DND-41 (cell line): ENCODE data around the gene AHRR.

Source experiments
- ATAC-seq: fragments of 200-7000 bp; cut with Tn5 transposase; 3 replicates; pipeline ENCODE4 v1.9.1; 2021; ENCODE audit warnings: low read depth; ENCODE audit not compliant: insufficient read depth
- DNase-seq: peaks from one replicate; pipeline ENCODE4 v3.0.0-alpha.2; 2020
- H2AFZ ChIP-seq: 2 replicates; pipeline ENCODE4 v1.6.0; 2012; ENCODE audit warnings: low read depth, low read length
- H3K27ac ChIP-seq: 2 replicates; pipeline ENCODE4 v1.5.1; 2012; ENCODE audit warnings: low read length, inconsistent platforms
- H3K27me3 ChIP-seq: fragments of 200-600 bp; sonication (generic); 2 replicates; pipeline ENCODE4 v1.6.0; 2012; ENCODE audit warnings: low read length, mild to moderate bottlenecking, inconsistent platforms; ENCODE audit not compliant: insufficient read depth, poor library complexity
- H3K36me3 ChIP-seq: 2 replicates; pipeline ENCODE4 v1.5.1; 2012; ENCODE audit warnings: low read length, inconsistent platforms; ENCODE audit not compliant: insufficient read depth
- H3K4me1 ChIP-seq: 2 replicates; pipeline ENCODE4 v1.5.1; 2012; ENCODE audit warnings: mild to moderate bottlenecking, low read length; ENCODE audit not compliant: insufficient read depth
- H3K4me2 ChIP-seq: 2 replicates; pipeline ENCODE4 v1.6.0; 2012; ENCODE audit warnings: mild to moderate bottlenecking, moderate library complexity, low read length, inconsistent platforms; ENCODE audit not compliant: insufficient read depth
- H3K4me3 ChIP-seq, 2 experiments: fragments of 200-600 bp in 1 of 2; shearing (Covaris generic) in 1 of 2; 2 replicates each; pipeline ENCODE4 v1.5.1; 2012 to 2016; ENCODE audit warnings: inconsistent platforms in 2 of 2, low read length in 2 of 2, mild to moderate bottlenecking in 2 of 2, low read depth in 1 of 2, moderate library complexity in 1 of 2
- H3K79me2 ChIP-seq: 2 replicates; pipeline ENCODE4 v1.6.0; 2012; ENCODE audit warnings: low read length, inconsistent platforms; ENCODE audit not compliant: insufficient read depth
- H3K9ac ChIP-seq: 2 replicates; pipeline ENCODE4 v1.6.0; 2012; ENCODE audit warnings: low read depth, mild to moderate bottlenecking, inconsistent platforms, low read length, moderate library complexity
- H3K9me3 ChIP-seq: 2 replicates; pipeline ENCODE4 v1.5.1; 2012; ENCODE audit warnings: low read length, moderate library complexity, mild to moderate bottlenecking, inconsistent platforms; ENCODE audit not compliant: insufficient read depth, severe bottlenecking
- H4K20me1 ChIP-seq: 2 replicates; pipeline ENCODE4 v1.6.0; 2012; ENCODE audit warnings: low read length; ENCODE audit not compliant: insufficient read depth
- EZH2 ChIP-seq: IDR thresholded peaks from 3 replicates; pipeline ENCODE4 v1.6.1; 2012; ENCODE audit warnings: borderline replicate concordance, low read depth, mild to moderate bottlenecking, moderate library complexity, low read length, inconsistent platforms; ENCODE audit not compliant: severe bottlenecking
- TF ChIP-seq, protein P1 (sequence below): IDR thresholded peaks from 2 replicates; pipeline ENCODE4 v1.5.1; 2012; ENCODE audit warnings: borderline replicate concordance, low read length, moderate library complexity, mild to moderate bottlenecking; ENCODE audit not compliant: poor library complexity, severe bottlenecking; ENCODE audit errors: extremely low read depth

The AHRR gene

GRCh38 chr5:371811-372555 lies 50.5 kb downstream of the AHRR start:
- Histone ChIP-seq H3K9me3 (no peaks in the 10 kb centered on the region), H3K9ac (no peak overlapping the region), H2AFZ (no peak overlapping the region), H3K4me1 (peaks cover 29% of the 10 kb centered on the region), H3K27ac (peak overlapping the region; percentile 55), H3K79me2 (no peaks in the 10 kb centered on the region), H3K27me3 (no peaks in the 10 kb centered on the region), H3K36me3 (no peaks in the 10 kb centered on the region), H4K20me1 (no peaks in the 10 kb centered on the region; the same call in 1 of the 2 replicates), H3K4me3 (no peak overlapping the region), H3K4me2 (no peak overlapping the region)
- TF ChIP-seq EZH2: no peak
- TF ChIP-seq, protein P1, sequence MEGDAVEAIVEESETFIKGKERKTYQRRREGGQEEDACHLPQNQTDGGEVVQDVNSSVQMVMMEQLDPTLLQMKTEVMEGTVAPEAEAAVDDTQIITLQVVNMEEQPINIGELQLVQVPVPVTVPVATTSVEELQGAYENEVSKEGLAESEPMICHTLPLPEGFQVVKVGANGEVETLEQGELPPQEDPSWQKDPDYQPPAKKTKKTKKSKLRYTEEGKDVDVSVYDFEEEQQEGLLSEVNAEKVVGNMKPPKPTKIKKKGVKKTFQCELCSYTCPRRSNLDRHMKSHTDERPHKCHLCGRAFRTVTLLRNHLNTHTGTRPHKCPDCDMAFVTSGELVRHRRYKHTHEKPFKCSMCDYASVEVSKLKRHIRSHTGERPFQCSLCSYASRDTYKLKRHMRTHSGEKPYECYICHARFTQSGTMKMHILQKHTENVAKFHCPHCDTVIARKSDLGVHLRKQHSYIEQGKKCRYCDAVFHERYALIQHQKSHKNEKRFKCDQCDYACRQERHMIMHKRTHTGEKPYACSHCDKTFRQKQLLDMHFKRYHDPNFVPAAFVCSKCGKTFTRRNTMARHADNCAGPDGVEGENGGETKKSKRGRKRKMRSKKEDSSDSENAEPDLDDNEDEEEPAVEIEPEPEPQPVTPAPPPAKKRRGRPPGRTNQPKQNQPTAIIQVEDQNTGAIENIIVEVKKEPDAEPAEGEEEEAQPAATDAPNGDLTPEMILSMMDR: no peak
- ATAC-seq (peak; percentile 69), DNase-seq (peak; percentile 52)

- 0 out of 2 replicates have a peak overlapping the region, but pooled peaks have one; percentile 50 for H3K27ac ChIP-seq
- no peaks in the 10 kb centered on the region for H3K79me2 ChIP-seq
- no peaks in the 10 kb centered on the region for H3K27me3 ChIP-seq
- H3K9ac ChIP-seq: no peak overlapping the region
- ATAC-seq: no peak
- no peak overlapping the region for H3K4me3 ChIP-seq
- no peak for DNase-seq
- no peaks in the 10 kb centered on the region; the same call in 1 of the 2 replicates for H4K20me1 ChIP-seq
- no peak overlapping the region for H3K4me2 ChIP-seq
- no peaks in the 10 kb centered on the region for H3K9me3 ChIP-seq
- H3K4me1 ChIP-seq: peaks cover 29% of the 10 kb centered on the region
- no peak overlapping the region for H2AFZ ChIP-seq
- no peaks in the 10 kb centered on the region for H3K36me3 ChIP-seq
- TF ChIP-seq EZH2: no peak
- TF ChIP-seq, protein P1: no peak
These were observed 51.1 kb downstream of the AHRR start for GRCh38 chr5:372556-372995.

- peak overlapping the region; percentile 42; the same call in 1 of the 2 replicates for H3K9ac ChIP-seq
- H3K27ac ChIP-seq: no peak overlapping the region
- H3K79me2 ChIP-seq: no peaks in the 10 kb centered on the region
- ATAC-seq: peak; percentile 6; the same call in 1 of the 3 replicates
- TF ChIP-seq, protein P1: no peak
- TF ChIP-seq EZH2: no peak
- peaks cover 29% of the 10 kb centered on the region for H3K4me1 ChIP-seq
- H4K20me1 ChIP-seq: no peaks in the 10 kb centered on the region; the same call in 1 of the 2 replicates
- H3K36me3 ChIP-seq: no peaks in the 10 kb centered on the region
- peak overlapping the region; percentile 47 for H3K4me2 ChIP-seq
- no peaks in the 10 kb centered on the region for H3K9me3 ChIP-seq
- H3K4me3 ChIP-seq: peak overlapping the region in 1 of 2 experiments; percentile 34; a peak in 1 of 4 replicates
- DNase-seq: no peak
- H2AFZ ChIP-seq: no peak overlapping the region
- no peaks in the 10 kb centered on the region for H3K27me3 ChIP-seq
These were observed 51.6 kb downstream of the AHRR start for GRCh38 chr5:372996-373709.
